Epidermal melanocyte (primary cell): Measurements from ENCODE around the gene SLC2A4.
"Not testable (repeated sequence)": the region's sequence is repeated elsewhere in the genome, so short reads cannot be mapped to it uniquely, and the experiment has no call there.

Experiments used
- DNase-seq: peaks from one replicate; pipeline ENCODE4 v3.0.0; 2011; ENCODE audit warnings: low spot score; ENCODE audit not compliant: insufficient read length

The SLC2A4 gene

DNA sequence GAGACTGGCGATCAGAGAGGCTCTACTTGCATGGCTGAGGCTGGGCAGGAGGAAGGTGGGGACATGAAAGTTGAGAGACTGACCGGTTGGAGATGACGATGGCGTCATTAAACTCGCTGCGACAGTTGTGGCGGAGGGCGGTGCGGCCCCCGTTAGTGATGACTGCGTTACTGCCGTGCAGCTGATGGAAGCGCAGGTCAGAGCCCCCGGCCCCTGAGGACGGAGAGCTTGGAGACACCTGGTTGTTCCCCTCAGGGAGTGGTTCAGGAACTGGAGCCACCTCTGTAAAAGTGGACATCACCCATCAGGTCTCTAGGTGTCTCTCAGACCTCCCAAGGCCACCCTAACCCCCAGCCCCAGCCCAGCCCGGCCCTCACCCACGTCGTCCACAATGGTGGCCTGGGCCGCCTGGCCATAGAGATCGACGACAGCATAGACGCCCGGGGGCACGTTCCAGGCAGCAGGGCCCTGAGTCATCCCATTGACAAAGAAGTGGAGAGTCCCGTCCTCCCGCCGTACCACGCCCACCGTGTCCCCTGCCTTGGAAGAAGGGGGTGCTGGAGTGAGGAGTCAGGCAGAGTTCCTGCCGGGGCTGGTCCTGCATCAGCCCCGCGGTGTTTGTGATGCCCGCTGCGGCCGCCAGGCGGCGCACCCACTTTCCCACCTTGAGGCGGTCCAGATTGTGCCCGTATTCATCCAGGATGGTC, 42.4 kb downstream of the SLC2A4 start:
- DNase-seq = peak; percentile 51

DNA sequence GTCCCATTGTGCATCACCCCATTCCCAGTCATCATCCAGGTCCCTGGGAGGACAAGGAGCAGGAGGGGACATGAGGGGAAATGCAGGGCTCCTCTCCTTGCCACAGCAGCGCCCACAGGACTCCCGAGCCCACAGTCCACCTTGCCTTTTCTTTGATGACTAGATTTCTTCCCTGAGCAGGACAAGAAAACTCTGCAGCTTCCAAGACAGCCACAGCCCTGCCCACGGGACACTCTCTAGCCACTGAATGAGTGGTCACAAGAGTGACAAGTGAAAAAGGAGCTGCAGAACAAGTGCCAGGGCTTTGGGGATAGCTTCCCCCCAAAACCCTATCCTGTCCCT, 42.9 kb downstream of the SLC2A4 start:
- no peak for DNase-seq

GRCh38 chr17:7325031-7325528, 43.6 kb downstream of the SLC2A4 start:
- peak; percentile 8 for DNase-seq

- no peak for DNase-seq
Observed at GRCh38 chr17:7326186-7326585, 44.7 kb downstream of the SLC2A4 start.

- no peak for DNase-seq
Observed at GRCh38 chr17:7327056-7327455, 45.5 kb downstream of the SLC2A4 start.

DNA sequence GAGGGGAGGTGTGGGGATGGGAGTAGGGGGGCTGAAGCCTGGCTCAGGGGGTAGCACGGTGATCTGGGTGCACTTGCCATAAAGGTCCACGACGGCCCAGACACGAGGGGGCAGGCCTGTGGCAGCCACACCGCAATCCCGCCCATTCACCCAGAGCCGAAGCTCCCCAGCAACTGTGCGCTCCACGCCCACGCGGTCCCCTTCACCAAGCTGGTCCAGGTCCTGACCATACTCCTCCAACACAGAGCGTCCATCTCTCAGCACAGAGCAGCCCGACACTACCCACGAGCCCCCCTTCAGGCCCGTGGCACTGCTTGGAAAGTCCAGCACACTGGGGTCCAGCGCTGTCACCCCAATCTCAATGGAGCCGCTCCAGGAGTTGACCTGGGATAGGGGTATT, 46.0 kb downstream of the SLC2A4 start:
- DNase-seq = no peak

DNA sequence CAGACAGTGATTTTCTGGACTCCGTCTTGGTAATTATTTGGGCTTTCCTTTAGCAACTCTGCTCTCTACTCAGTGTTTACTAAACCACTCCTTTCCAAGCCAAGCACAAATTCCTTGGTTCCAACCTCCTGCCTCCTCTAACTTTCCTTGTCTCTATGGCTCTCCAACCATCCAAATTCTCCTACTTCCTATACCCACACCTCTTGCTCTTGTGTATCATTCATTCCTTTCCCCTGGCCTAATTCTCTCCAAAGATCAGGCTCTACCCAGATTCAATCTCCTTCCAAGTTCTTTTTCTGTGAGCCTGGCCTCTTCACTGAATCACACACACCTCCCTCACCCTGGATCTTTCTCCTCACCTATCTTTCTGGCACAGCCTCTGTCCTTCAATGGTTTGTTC, 46.5 kb downstream of the SLC2A4 start:
- no peak for DNase-seq

GRCh38 chr17:7328840-7329373, 47.4 kb downstream of the SLC2A4 start, which contains the start of gene NEURL4:
NEURL4 (minus strand) TSS chr17:7329335; CDS start chr17:7329312, 23 bp downstream.
- DNase-seq = no peak

DNA sequence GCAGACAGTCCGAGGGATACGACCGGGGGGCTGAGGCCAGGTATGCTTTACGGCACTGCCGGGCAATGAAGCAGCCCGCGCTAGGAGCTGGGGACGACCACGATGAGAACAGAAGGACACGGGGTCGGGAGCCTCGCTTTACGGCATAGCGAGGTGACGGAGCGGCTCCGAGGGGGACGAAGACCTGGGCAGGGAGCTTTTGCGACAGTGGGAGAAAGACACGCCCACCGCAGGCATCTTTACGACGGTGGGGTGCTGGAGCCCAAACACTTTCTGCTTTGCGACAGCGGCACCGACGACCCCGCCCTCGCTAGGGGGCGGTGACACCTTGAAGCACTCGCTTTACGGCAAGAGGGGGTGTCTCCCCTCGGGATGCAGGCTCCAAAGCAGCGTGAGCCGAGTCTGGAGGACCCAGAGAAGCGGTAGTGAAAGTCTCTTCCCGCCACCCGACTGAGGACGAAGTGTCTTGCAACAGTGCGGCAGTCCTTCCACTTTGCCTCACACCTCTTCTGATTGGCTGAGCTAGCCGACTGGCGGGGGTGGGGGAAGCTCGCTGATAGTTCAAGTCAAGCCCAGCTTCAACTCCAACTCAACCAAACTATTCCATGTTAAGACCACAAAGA, 48.0 kb downstream of the SLC2A4 start:
- DNase-seq = peak; percentile 100

- DNase-seq = peak; percentile 92
Observed at GRCh38 chr17:7329997-7330637, 48.6 kb downstream of the SLC2A4 start.

- no peak for DNase-seq
Observed at GRCh38 chr17:7330638-7331015, 49.1 kb downstream of the SLC2A4 start.

- DNase-seq = no peak
Observed at GRCh38 chr17:7332111-7332510, 50.6 kb downstream of the SLC2A4 start.

- not testable (repeated sequence) for DNase-seq
Observed at GRCh38 chr17:7332600-7333069, 51.1 kb downstream of the SLC2A4 start.

DNA sequence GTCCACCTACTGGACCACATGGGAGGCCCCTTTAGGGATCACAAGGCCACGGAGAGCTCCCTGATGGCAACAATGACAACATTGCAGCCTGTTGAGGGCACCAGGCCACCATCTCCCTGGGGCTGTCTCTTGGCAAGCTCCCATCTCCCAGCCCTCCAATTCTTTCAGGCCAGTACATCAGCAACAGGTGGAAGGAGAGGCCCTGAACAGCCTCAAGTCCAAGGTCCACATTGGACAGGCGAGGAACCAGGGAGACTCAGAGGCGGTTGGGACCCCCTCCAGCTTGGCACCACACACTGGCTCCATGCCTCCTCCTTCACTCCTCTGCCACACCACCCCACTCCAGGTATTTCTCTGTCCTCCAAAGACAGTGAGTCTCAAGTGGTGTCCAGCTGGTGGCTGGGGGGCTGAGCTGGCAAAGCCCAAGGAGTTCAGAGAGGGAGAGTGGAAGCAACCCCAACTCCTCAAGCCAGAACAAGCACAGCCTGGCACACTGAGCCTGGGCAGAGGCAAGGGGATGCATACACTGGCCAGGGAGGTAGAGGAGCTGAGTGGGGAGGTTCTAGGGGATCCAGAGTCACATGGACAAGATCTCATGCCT, 53.5 kb downstream of the SLC2A4 start:
- no peak for DNase-seq

- not testable (repeated sequence) for DNase-seq
Observed at GRCh38 chr17:7335765-7336164, 54.2 kb downstream of the SLC2A4 start.

- DNase-seq = no peak
Observed at GRCh38 chr17:7336240-7337175, 55.0 kb downstream of the SLC2A4 start, which contains the start of gene ACAP1. ACAP1 (plus strand) TSS chr17:7336529; CDS start chr17:7336735, 206 bp downstream.

GRCh38 chr17:7337600-7337999, 56.1 kb downstream of the SLC2A4 start:
- DNase-seq = not testable (repeated sequence)
